Parathyroid adenoma (tissue), 2 donors: ENCODE data around the gene NDUFAF2.
"Not testable (repeated sequence)": the region's sequence is repeated elsewhere in the genome, so short reads cannot be mapped to it uniquely, and the experiment has no call there.

Experiments used
- H2AFZ ChIP-seq: fragments of 300-600 bp; sonication (generic); one replicate; pipeline ENCODE4 v1.7.0; 2017; ENCODE audit warnings: antibody characterized with exemption, mild to moderate bottlenecking
- H3K27ac ChIP-seq: fragments of 300-600 bp; sonication (generic); one replicate; pipeline ENCODE4 v1.7.0; 2017
- H3K27me3 ChIP-seq: fragments of 300-600 bp; sonication (generic); one replicate; pipeline ENCODE4 v1.7.0; 2017; ENCODE audit warnings: low read length; ENCODE audit not compliant: control insufficient read depth, insufficient read depth
- H3K36me3 ChIP-seq: fragments of 300-600 bp; sonication (generic); one replicate; pipeline ENCODE4 v1.7.0; 2017; ENCODE audit warnings: low read length; ENCODE audit not compliant: control insufficient read depth, insufficient read depth
- H3K4me1 ChIP-seq: fragments of 300-600 bp; sonication (generic); one replicate; pipeline ENCODE4 v1.7.0; 2017; ENCODE audit warnings: control low read depth
- H3K4me2 ChIP-seq: fragments of 300-600 bp; sonication (generic); one replicate; pipeline ENCODE4 v1.7.0; 2017; ENCODE audit warnings: low read length
- H3K4me3 ChIP-seq: fragments of 300-600 bp; sonication (generic); one replicate; pipeline ENCODE4 v1.7.0; 2017; ENCODE audit warnings: low read depth, low read length
- H3K79me2 ChIP-seq: fragments of 300-600 bp; sonication (generic); one replicate; pipeline ENCODE4 v1.7.0; 2017; ENCODE audit warnings: control low read depth
- H3K9ac ChIP-seq: fragments of 300-600 bp; sonication (generic); one replicate; pipeline ENCODE4 v1.7.0; 2017; ENCODE audit warnings: mild to moderate bottlenecking
- H3K9me3 ChIP-seq: fragments of 300-600 bp; sonication (generic); one replicate; pipeline ENCODE4 v1.7.0; 2017; ENCODE audit warnings: low read length; ENCODE audit not compliant: control insufficient read depth
- CTCF ChIP-seq: fragments of 300-600 bp; sonication (generic); IDR thresholded peaks from one replicate; pipeline ENCODE4 v1.7.0; 2017; ENCODE audit warnings: antibody characterized with exemption, mild to moderate bottlenecking
- donor health status: primary hyperparathyroidism.

The NDUFAF2 gene

GRCh38 chr5:60980511-60980910 is 35.5 kb downstream of the NDUFAF2 start:
- H3K4me2 ChIP-seq, result no peak overlapping the region
- no peak overlapping the region for H3K4me3 ChIP-seq
- H3K27me3 ChIP-seq, result no peaks in the 10 kb centered on the region
- H3K4me1 ChIP-seq, result no peaks in the 10 kb centered on the region
- no peaks in the 10 kb centered on the region for H3K9me3 ChIP-seq
- H2AFZ ChIP-seq, result no peak overlapping the region
- H3K9ac ChIP-seq, result no peak overlapping the region
- peaks cover 31% of the 10 kb centered on the region for H3K79me2 ChIP-seq
- no peak for TF ChIP-seq CTCF
- no peak overlapping the region for H3K27ac ChIP-seq
- no peaks in the 10 kb centered on the region for H3K36me3 ChIP-seq

- not testable (repeated sequence) for H3K36me3 ChIP-seq, H3K4me1 ChIP-seq, H3K27me3 ChIP-seq, H3K9ac ChIP-seq, H2AFZ ChIP-seq, H3K4me2 ChIP-seq, H3K27ac ChIP-seq, H3K9me3 ChIP-seq, H3K4me3 ChIP-seq
- H3K79me2 ChIP-seq, result peaks cover 27% of the 10 kb centered on the region
Observed at GRCh38 chr5:60982127-60982526, 37.1 kb downstream of the NDUFAF2 start.

DNA sequence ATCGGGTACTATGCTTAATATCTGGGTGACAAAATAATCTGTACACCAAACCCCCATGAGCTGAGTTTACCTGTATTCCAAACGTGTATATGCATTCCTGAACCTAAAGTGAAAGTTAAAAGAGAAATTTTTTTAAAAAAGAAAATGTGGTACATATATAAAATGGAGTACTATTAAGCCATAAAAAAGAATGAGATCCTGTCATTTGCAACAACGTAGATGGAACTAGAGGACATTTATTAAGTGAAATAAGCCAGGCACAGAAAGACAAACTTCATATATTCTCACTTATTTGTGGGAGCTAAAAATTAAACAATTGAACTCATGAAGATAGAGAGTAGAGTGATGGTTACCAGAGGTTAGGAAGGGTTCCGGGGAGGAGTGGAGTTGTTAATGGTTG is 44.8 kb downstream of the NDUFAF2 start:
- no peaks in the 10 kb centered on the region for H3K27me3 ChIP-seq
- H3K4me2 ChIP-seq, result no peak overlapping the region
- H3K27ac ChIP-seq, result no peak overlapping the region
- TF ChIP-seq CTCF, result no peak
- no peaks in the 10 kb centered on the region for H3K36me3 ChIP-seq
- no peaks in the 10 kb centered on the region for H3K4me1 ChIP-seq
- H2AFZ ChIP-seq, result no peak overlapping the region
- H3K79me2 ChIP-seq, result peaks cover 9% of the 10 kb centered on the region
- H3K9me3 ChIP-seq, result no peaks in the 10 kb centered on the region
- no peak overlapping the region for H3K4me3 ChIP-seq
- no peak overlapping the region for H3K9ac ChIP-seq

GRCh38 chr5:60992871-60993270 is 47.9 kb downstream of the NDUFAF2 start:
- no peaks in the 10 kb centered on the region for H3K27me3 ChIP-seq
- H3K9ac ChIP-seq, result no peak overlapping the region
- H3K4me1 ChIP-seq, result no peaks in the 10 kb centered on the region
- H3K9me3 ChIP-seq, result no peaks in the 10 kb centered on the region
- no peaks in the 10 kb centered on the region for H3K36me3 ChIP-seq
- H3K4me2 ChIP-seq, result no peak overlapping the region
- H3K27ac ChIP-seq, result no peak overlapping the region
- no peak for TF ChIP-seq CTCF
- H3K4me3 ChIP-seq, result no peak overlapping the region
- no peak overlapping the region for H2AFZ ChIP-seq
- H3K79me2 ChIP-seq, result peaks cover 2% of the 10 kb centered on the region

GRCh38 chr5:60993425-60993824 is 48.4 kb downstream of the NDUFAF2 start:
- Histone ChIP-seq H3K4me3 (no peak overlapping the region), H3K27ac (no peak overlapping the region), H3K27me3 (no peaks in the 10 kb centered on the region), H3K36me3 (no peaks in the 10 kb centered on the region), H3K4me1 (no peaks in the 10 kb centered on the region), H2AFZ (no peak overlapping the region), H3K9me3 (no peaks in the 10 kb centered on the region), H3K79me2 (peaks cover 2% of the 10 kb centered on the region), H3K9ac (no peak overlapping the region), H3K4me2 (no peak overlapping the region)
- TF ChIP-seq CTCF, result no peak
